Fibroblast of lung (primary cell): Measurements from ENCODE around the gene MBD4. TPM values are rescaled to one million over a fixed set of nuclear protein-coding genes. Genes with fewer than 3 reads are reported as not detected.

Source experiments
- DNase-seq, 2 donors: peaks; one replicate each; pipeline versions ENCODE4 v3.0.0 to v3.0.0-alpha.2; 2010; ENCODE audit warnings: low read depth in 2 of 2
- H2AFZ ChIP-seq: 2 replicates; pipeline ENCODE4 v1.5.1; 2012; ENCODE audit warnings: low read length, control low read depth, inconsistent platforms
- H3K27ac ChIP-seq: 2 replicates; pipeline ENCODE4 v1.5.1; 2011; ENCODE audit warnings: low read length, control low read depth; ENCODE audit not compliant: insufficient read depth
- H3K27me3 ChIP-seq: 2 replicates; pipeline ENCODE4 v1.5.1; 2011; ENCODE audit warnings: mild to moderate bottlenecking, low read length; ENCODE audit not compliant: control insufficient read depth, insufficient read depth
- H3K36me3 ChIP-seq: 2 replicates; pipeline ENCODE4 v1.5.1; 2011; ENCODE audit warnings: low read length; ENCODE audit not compliant: control insufficient read depth, insufficient read depth
- H3K4me1 ChIP-seq: 2 replicates; pipeline ENCODE4 v1.5.1; 2011; ENCODE audit warnings: low read length; ENCODE audit not compliant: control insufficient read depth, insufficient read depth; ENCODE audit errors: extremely low read depth
- H3K4me2 ChIP-seq: 2 replicates; pipeline ENCODE4 v1.5.1; 2011; ENCODE audit warnings: low read length, control low read depth; ENCODE audit not compliant: insufficient read depth; ENCODE audit errors: extremely low read depth
- H3K4me3 ChIP-seq, 4 experiments: fragments of 200-600 bp in 1 of 4; sonication (generic) in 1 of 4; replicated peaks in 1 of 4; 2 replicates each; pipeline ENCODE4 v1.5.1; 2011 to 2016; ENCODE audit warnings: low read length in 4 of 4, low read depth in 3 of 4, mild to moderate bottlenecking in 3 of 4, control low read depth in 2 of 4, inconsistent platforms in 1 of 4, mixed read lengths in 1 of 4; ENCODE audit not compliant: insufficient read depth in 1 of 4; ENCODE audit errors: control extremely low read depth in 1 of 4
- H3K79me2 ChIP-seq: 2 replicates; pipeline ENCODE4 v1.5.1; 2012; ENCODE audit warnings: mild to moderate bottlenecking, low read length, inconsistent platforms; ENCODE audit not compliant: control insufficient read depth, insufficient read depth
- H3K9ac ChIP-seq: 2 replicates; pipeline ENCODE4 v1.5.1; 2011; ENCODE audit warnings: mild to moderate bottlenecking, low read length, control low read depth; ENCODE audit not compliant: insufficient read depth
- H3K9me3 ChIP-seq: 2 replicates; pipeline ENCODE4 v1.5.1; 2012; ENCODE audit warnings: low read depth, low read length; ENCODE audit not compliant: control insufficient read depth, insufficient read depth
- H4K20me1 ChIP-seq: 2 replicates; pipeline ENCODE4 v1.5.1; 2011; ENCODE audit warnings: low read length; ENCODE audit not compliant: control insufficient read depth, insufficient read depth; ENCODE audit errors: extremely low read depth
- EZH2 ChIP-seq: IDR thresholded peaks from 2 replicates; pipeline ENCODE4 v1.5.1; 2012; ENCODE audit warnings: low read length, control low read depth, mild to moderate bottlenecking; ENCODE audit errors: missing control alignments
- polyA plus RNA-seq, 2 donors: library from polyadenylated mRNA; depleted of rRNA in 1 of 2; stranded (reverse) in 1 of 2; unstranded in 1 of 2; fragments of >200 nt; gene quantifications; 2 replicates each; pipeline ENCODE4 v1.2.1, GENCODE V29; 2011 to 2012; ENCODE audit warnings: missing spikeins in 1 of 2
- total RNA-seq: library from RNA; depleted of rRNA; stranded (reverse); fragments of >200 nt; gene quantifications from 2 replicates; pipeline ENCODE4 v1.2.1, GENCODE V29; 2014
- TF ChIP-seq, protein P1 (sequence below), 2 donors: IDR thresholded peaks in 1 of 2; conservative IDR thresholded peaks in 1 of 2; 1 replicate in 1 of 2; 2 replicates in 1 of 2; pipeline ENCODE4 v1.5.1; 2011 to 2012; ENCODE audit warnings: low read length in 2 of 2, control low read depth in 1 of 2, inconsistent platforms in 1 of 2, low read depth in 1 of 2, mild to moderate bottlenecking in 1 of 2

MBD4 gene
- total and polyA plus RNA-seq, 2 donors (not counting 1 experiment from before 2014, with no cell fraction given) = 27.4 to 35.5 TPM

DNA sequence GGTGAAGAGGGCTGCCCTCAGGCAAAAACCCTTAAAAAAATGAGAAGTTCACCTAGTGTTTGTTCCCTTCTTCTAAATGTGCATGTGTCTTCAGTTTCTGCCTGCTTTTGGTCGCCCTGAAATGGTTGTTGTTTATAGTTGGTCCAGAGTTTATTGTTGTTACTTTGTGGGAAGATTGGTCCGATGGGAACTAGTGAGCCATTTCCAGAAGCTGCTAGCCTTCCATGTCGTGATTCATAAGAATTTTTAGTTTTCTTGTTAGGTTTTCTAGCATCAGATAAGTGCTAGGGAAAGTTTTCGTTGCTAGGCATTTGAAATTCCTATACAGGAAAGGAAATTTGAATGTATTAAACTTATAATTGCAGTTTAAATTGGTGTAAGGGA, 34.0 kb upstream of the MBD4 start:
- no peaks in the 10 kb centered on the region for H3K79me2 ChIP-seq
- no peaks in the 10 kb centered on the region for H3K27me3 ChIP-seq
- no peak for DNase-seq
- TF ChIP-seq, protein P1, sequence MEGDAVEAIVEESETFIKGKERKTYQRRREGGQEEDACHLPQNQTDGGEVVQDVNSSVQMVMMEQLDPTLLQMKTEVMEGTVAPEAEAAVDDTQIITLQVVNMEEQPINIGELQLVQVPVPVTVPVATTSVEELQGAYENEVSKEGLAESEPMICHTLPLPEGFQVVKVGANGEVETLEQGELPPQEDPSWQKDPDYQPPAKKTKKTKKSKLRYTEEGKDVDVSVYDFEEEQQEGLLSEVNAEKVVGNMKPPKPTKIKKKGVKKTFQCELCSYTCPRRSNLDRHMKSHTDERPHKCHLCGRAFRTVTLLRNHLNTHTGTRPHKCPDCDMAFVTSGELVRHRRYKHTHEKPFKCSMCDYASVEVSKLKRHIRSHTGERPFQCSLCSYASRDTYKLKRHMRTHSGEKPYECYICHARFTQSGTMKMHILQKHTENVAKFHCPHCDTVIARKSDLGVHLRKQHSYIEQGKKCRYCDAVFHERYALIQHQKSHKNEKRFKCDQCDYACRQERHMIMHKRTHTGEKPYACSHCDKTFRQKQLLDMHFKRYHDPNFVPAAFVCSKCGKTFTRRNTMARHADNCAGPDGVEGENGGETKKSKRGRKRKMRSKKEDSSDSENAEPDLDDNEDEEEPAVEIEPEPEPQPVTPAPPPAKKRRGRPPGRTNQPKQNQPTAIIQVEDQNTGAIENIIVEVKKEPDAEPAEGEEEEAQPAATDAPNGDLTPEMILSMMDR (conservative IDR thresholded peaks at IDR 0.05 in 1 of 2, IDR thresholded peaks at IDR 0.05 in 1 of 2; ENCODE audit: low read depth in 1 of 2, low read length in 2 of 2) = no peak
- TF ChIP-seq EZH2 = no peak
- peaks cover 9% of the 10 kb centered on the region for H3K36me3 ChIP-seq
- no peak overlapping the region for H3K4me3 ChIP-seq
- no peaks in the 10 kb centered on the region for H3K4me1 ChIP-seq
- H3K27ac ChIP-seq = no peak overlapping the region
- H4K20me1 ChIP-seq = no peaks in the 10 kb centered on the region
- no peak overlapping the region for H2AFZ ChIP-seq
- H3K9me3 ChIP-seq = no peaks in the 10 kb centered on the region
- H3K9ac ChIP-seq = no peak overlapping the region
- no peak overlapping the region for H3K4me2 ChIP-seq

DNA sequence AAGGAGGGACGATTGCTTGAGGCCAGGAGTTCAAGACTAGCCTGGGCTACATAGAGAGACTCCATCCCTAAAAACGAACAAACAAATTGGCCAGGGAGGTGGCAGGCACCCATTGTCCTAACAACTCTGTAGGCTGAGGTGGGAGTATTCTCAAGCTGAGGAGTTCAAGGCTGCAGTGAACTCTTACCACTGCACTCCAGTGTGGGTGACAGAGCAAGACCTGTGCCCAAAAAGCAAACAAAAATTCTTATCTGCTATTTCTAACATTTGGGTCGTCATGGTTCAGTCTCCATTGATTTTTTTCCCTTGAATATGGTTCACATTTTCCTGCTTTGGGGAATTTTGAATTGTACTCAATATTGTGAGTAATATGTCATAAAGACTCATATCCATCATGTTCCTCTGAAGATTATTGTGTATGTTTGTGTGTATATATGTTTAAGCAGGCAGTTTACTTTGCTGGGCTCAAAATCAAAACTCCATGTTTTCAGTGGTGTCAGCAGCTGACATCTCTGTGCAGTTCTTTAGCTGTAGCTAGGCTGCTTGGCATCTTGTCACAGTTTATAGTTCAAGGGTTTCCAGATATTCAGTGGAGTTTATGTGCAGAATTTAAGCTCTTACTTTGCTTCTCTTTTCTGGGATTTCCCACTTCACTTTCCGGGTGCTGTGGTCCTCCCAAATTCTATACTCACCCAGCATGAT, 33.5 kb upstream of the MBD4 start:
- Histone ChIP-seq H3K36me3 (peaks cover 9% of the 10 kb centered on the region), H4K20me1 (no peaks in the 10 kb centered on the region), H3K4me3 (no peak overlapping the region), H3K9me3 (no peaks in the 10 kb centered on the region), H3K4me1 (no peaks in the 10 kb centered on the region), H3K4me2 (no peak overlapping the region), H3K27me3 (no peaks in the 10 kb centered on the region), H3K27ac (no peak overlapping the region), H3K9ac (no peak overlapping the region), H2AFZ (no peak overlapping the region), H3K79me2 (no peaks in the 10 kb centered on the region)
- no peak for DNase-seq
- TF ChIP-seq, protein P1 (conservative IDR thresholded peaks at IDR 0.05 in 1 of 2, IDR thresholded peaks at IDR 0.05 in 1 of 2; ENCODE audit: low read depth in 1 of 2, low read length in 2 of 2) = no peak
- no peak for TF ChIP-seq EZH2

DNA sequence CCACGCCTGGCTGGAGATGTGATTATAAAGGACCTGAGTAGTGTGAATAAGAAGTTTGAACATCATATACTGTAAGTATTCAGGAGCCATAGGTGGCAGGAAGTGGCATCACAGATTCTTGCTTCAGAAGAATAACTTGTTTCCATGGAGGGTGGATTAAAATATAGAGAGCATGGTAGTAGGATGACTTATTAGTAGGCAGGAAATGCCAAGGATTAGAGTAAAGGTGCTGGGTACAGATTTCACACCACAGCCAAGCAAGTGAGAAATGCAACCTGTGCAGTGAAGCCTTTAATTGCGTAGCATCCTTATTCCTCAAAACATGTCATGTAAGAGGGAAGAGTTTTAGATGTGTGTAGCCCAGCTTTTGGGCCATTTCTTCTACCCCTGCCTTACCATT, 31.1 kb upstream of the MBD4 start:
- Histone ChIP-seq H3K4me2 (no peak overlapping the region), H4K20me1 (no peaks in the 10 kb centered on the region), H3K4me3 (no peak overlapping the region), H3K9ac (no peak overlapping the region), H2AFZ (no peak overlapping the region), H3K9me3 (no peaks in the 10 kb centered on the region), H3K27me3 (no peaks in the 10 kb centered on the region), H3K4me1 (no peaks in the 10 kb centered on the region), H3K36me3 (peaks cover 1% of the 10 kb centered on the region), H3K27ac (no peak overlapping the region), H3K79me2 (no peaks in the 10 kb centered on the region)
- no peak for TF ChIP-seq EZH2
- TF ChIP-seq, protein P1 (conservative IDR thresholded peaks at IDR 0.05 in 1 of 2, IDR thresholded peaks at IDR 0.05 in 1 of 2; ENCODE audit: low read depth in 1 of 2, low read length in 2 of 2) = no peak
- DNase-seq = no peak
